K562 (cell line): ENCODE measurements around the gene BOLA3. TPM values are rescaled to one million over a fixed set of nuclear protein-coding genes. Genes with fewer than 3 reads are reported as not detected.
A peak's percentile ranks its signal among the peaks of the same experiment; 100 is the strongest.

Experiments used
- BHLHE40 ChIP-seq: IDR thresholded peaks from 2 replicates; pipeline ENCODE4 v1.6.1; 2011; ENCODE audit warnings: low read length, improper control_type of control experiment
- CBX2 ChIP-seq: fragments of 200-600 bp; sonication (generic); IDR thresholded peaks from one replicate; pipeline ENCODE4 v1.6.1; 2012; ENCODE audit warnings: mild to moderate bottlenecking, low read length, inconsistent platforms; ENCODE audit not compliant: insufficient read depth, poor library complexity, severe bottlenecking
- FUS ChIP-seq: fragments of 200-400 bp; formaldehyde crosslinking; optimal IDR thresholded peaks from 2 replicates; pipeline ENCODE3; 2017; ENCODE audit warnings: low read depth, low read length
- HEY1 ChIP-seq: fragments of 250-450 bp; sonication (Bioruptor Pico); IDR thresholded peaks from 2 replicates; pipeline ENCODE4 v1.5.0; 2020; ENCODE audit warnings: mild to moderate bottlenecking, moderate library complexity, borderline replicate concordance
- HIVEP1 ChIP-seq: fragments of 250-450 bp; sonication (Bioruptor Pico); IDR thresholded peaks from 2 replicates; pipeline ENCODE4 v1.4.0; 2020; ENCODE audit warnings: mild to moderate bottlenecking
- PYGO2 ChIP-seq: fragments of 450-650 bp; IDR thresholded peaks from 2 replicates; pipeline ENCODE4 v1.6.1; 2016; ENCODE audit warnings: mild to moderate bottlenecking, missing genetic modification characterization, moderate library complexity, missing compliant biosample characterization
- RBBP5 ChIP-seq: fragments of 200-600 bp; sonication (generic); IDR thresholded peaks from 2 replicates; pipeline ENCODE4 v1.6.1; 2012; ENCODE audit warnings: borderline replicate concordance, mild to moderate bottlenecking, low read length, control low read depth, inconsistent platforms; ENCODE audit not compliant: insufficient read depth, poor library complexity, severe bottlenecking
- RBM39 ChIP-seq: fragments of 200-400 bp; formaldehyde crosslinking; optimal IDR thresholded peaks from 2 replicates; pipeline ENCODE3; 2018; ENCODE audit warnings: low read depth, low read length
- RFX1 ChIP-seq: fragments of 450-650 bp; IDR thresholded peaks from 2 replicates; pipeline ENCODE4 v1.6.1; 2016; ENCODE audit warnings: mild to moderate bottlenecking, moderate library complexity
- SIN3B ChIP-seq: fragments of 450-650 bp; IDR thresholded peaks from 2 replicates; pipeline ENCODE4 v1.6.1; 2017; ENCODE audit warnings: low read depth, mild to moderate bottlenecking, moderate library complexity
- SMAD4 ChIP-seq: fragments of 250-450 bp; sonication (Bioruptor Pico); conservative IDR thresholded peaks from 2 replicates; pipeline ENCODE4 v1.8.0; 2021; ENCODE audit warnings: inconsistent platforms, mild to moderate bottlenecking, moderate library complexity
- TCF7L2 ChIP-seq: fragments of 150-350 bp; IDR thresholded peaks from 2 replicates; pipeline ENCODE4 v1.6.1; 2016; ENCODE audit warnings: low read depth, mild to moderate bottlenecking, low read length, moderate library complexity
- TEAD4 ChIP-seq, 2 experiments: sonication (generic) in 1 of 2; formaldehyde crosslinking in 1 of 2; IDR thresholded peaks; 2 replicates each; pipeline versions ENCODE4 v1.6.1 to v1.8.0; 2012 to 2022; ENCODE audit warnings: borderline replicate concordance in 1 of 2, inconsistent platforms in 1 of 2, low read length in 1 of 2, mild to moderate bottlenecking in 1 of 2, missing genetic modification reagents in 1 of 2
- ZNF253 ChIP-seq: fragments of 250-450 bp; sonication (Bioruptor Pico); conservative IDR thresholded peaks from 2 replicates; pipeline ENCODE4 v1.6.1; 2021; ENCODE audit warnings: mild to moderate bottlenecking
- ZNF354B ChIP-seq: fragments of 250-450 bp; sonication (Bioruptor Pico); IDR thresholded peaks from 2 replicates; pipeline ENCODE4 v1.4.0; 2020
- polyA plus RNA-seq, 8 experiments: library from polyadenylated mRNA; depleted of rRNA in 4 of 8; stranded (reverse) in 5 of 8; unstranded in 3 of 8; fragments of >200 nt; fragmentation: Nextera tagmentation in 2 of 8; fragmentation: Illumina TruSeq in 1 of 8; extraction: Ambion mirVana in 2 of 8; extraction: Trizol in 1 of 8; gene quantifications; 2 replicates each; pipeline versions ENCODE4 v1.2.1 to v1.2.3, GENCODE V29; 2011 to 2014; ENCODE audit warnings: inconsistent platforms in 1 of 8, missing spikeins in 1 of 8
- total RNA-seq, 7 experiments: library from RNA; depleted of rRNA in 6 of 7; stranded (reverse); fragments of >200 nt in 6 of 7; fragmentation: Illumina TruSeq in 2 of 7; extraction: Trizol in 2 of 7; gene quantifications; 2 replicates each; pipeline versions ENCODE4 v1.2.1 to v1.2.3, GENCODE V29; 2011 to 2021; ENCODE audit warnings: low replicate concordance in 1 of 7
- TF ChIP-seq, protein P1 (sequence below): sonication (generic); formaldehyde crosslinking; IDR thresholded peaks from 2 replicates; pipeline ENCODE4 v1.8.0; 2022; ENCODE audit warnings: mild to moderate bottlenecking, missing genetic modification reagents
- TF ChIP-seq, protein P2 (sequence below): fragments of 450-650 bp; IDR thresholded peaks from 2 replicates; pipeline ENCODE4 v1.6.1; 2014; ENCODE audit warnings: low read depth, mild to moderate bottlenecking, moderate library complexity, borderline replicate concordance
- TF ChIP-seq, protein P3 (sequence below): sonication (generic); formaldehyde crosslinking; IDR thresholded peaks from 2 replicates; pipeline ENCODE4 v1.8.0; 2023; ENCODE audit warnings: mild to moderate bottlenecking, missing genetic modification reagents
- TF ChIP-seq, protein P4 (sequence below): fragments of 450-650 bp; IDR thresholded peaks from 2 replicates; pipeline ENCODE4 v1.6.1; 2016

BOLA3 gene
- total and polyA plus RNA-seq, 9 of the 15 experiments (the other 6 are each of a cell fraction or from before 2014, with no cell fraction given), result 149 to 619 (median 255) TPM

DNA sequence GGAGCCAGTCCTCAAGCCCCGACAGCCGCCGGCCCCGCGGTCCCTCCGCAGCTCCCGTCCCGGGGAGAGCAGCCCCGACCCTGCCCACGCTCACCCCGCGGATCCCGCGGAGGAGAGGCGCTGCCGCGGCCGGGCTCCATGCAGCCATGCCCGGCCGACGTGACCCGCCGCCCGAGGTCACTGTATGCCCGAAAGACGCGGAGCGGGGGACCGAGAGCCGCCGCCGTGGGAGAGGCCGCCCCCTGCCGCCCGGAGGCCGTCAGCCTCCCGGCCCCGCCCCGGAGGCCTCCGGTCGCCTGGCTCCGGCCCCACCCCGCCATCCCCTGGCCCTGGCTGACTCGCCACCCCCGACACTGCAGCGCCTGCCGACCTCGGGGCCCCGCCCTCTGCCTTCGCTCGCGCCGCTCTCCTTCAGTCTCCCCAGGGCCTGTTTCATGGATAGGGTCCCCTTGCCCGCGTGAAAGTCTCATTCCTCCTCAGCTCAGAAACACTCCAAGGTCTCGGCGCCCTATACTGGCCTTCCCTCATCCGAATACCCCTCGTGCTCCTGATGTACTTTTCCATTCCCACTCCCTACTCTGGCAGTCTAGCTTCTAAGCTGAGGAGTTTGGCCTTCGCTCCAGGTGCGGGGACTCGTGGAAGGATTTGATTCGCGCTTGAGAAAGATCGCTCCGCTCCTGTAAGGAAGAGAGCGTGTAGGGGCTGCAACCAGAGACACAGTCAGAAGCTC, at the start of gene BOLA3 (continued):
- TF ChIP-seq, protein P1, sequence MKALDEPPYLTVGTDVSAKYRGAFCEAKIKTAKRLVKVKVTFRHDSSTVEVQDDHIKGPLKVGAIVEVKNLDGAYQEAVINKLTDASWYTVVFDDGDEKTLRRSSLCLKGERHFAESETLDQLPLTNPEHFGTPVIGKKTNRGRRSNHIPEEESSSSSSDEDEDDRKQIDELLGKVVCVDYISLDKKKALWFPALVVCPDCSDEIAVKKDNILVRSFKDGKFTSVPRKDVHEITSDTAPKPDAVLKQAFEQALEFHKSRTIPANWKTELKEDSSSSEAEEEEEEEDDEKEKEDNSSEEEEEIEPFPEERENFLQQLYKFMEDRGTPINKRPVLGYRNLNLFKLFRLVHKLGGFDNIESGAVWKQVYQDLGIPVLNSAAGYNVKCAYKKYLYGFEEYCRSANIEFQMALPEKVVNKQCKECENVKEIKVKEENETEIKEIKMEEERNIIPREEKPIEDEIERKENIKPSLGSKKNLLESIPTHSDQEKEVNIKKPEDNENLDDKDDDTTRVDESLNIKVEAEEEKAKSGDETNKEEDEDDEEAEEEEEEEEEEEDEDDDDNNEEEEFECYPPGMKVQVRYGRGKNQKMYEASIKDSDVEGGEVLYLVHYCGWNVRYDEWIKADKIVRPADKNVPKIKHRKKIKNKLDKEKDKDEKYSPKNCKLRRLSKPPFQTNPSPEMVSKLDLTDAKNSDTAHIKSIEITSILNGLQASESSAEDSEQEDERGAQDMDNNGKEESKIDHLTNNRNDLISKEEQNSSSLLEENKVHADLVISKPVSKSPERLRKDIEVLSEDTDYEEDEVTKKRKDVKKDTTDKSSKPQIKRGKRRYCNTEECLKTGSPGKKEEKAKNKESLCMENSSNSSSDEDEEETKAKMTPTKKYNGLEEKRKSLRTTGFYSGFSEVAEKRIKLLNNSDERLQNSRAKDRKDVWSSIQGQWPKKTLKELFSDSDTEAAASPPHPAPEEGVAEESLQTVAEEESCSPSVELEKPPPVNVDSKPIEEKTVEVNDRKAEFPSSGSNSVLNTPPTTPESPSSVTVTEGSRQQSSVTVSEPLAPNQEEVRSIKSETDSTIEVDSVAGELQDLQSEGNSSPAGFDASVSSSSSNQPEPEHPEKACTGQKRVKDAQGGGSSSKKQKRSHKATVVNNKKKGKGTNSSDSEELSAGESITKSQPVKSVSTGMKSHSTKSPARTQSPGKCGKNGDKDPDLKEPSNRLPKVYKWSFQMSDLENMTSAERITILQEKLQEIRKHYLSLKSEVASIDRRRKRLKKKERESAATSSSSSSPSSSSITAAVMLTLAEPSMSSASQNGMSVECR (CRISPR knock-in tag), result peak; percentile 54
- TF ChIP-seq, protein P2, sequence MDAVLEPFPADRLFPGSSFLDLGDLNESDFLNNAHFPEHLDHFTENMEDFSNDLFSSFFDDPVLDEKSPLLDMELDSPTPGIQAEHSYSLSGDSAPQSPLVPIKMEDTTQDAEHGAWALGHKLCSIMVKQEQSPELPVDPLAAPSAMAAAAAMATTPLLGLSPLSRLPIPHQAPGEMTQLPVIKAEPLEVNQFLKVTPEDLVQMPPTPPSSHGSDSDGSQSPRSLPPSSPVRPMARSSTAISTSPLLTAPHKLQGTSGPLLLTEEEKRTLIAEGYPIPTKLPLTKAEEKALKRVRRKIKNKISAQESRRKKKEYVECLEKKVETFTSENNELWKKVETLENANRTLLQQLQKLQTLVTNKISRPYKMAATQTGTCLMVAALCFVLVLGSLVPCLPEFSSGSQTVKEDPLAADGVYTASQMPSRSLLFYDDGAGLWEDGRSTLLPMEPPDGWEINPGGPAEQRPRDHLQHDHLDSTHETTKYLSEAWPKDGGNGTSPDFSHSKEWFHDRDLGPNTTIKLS, result peak; percentile 48; the same call in 1 of the 2 replicates
- TF ChIP-seq CBX2 (no peak), HEY1 (CRISPR knock-in tag) (no peak), RFX1 (no peak), ZNF253 (no peak), ZNF354B (CRISPR knock-in tag) (no peak), RBBP5 (peak; percentile 53), FUS (no peak), TEAD4 (IDR thresholded peaks at IDR 0.05; ENCODE audit: low read length) (0 out of 2 replicates have a peak, but pooled peaks have one; percentile 5), TEAD4 (CRISPR knock-in tag; IDR thresholded peaks at IDR 0.05; ENCODE audit: borderline replicate concordance) (no peak), SIN3B (peak; percentile 86), RBM39 (peak; percentile 70), BHLHE40 (0 out of 2 replicates have a peak, but pooled peaks have one; percentile 7), HIVEP1 (CRISPR knock-in tag) (no peak), TCF7L2 (no peak), PYGO2 (tag) (no peak), SMAD4 (CRISPR knock-in tag) (peak; percentile 78)
- TF ChIP-seq, protein P3, sequence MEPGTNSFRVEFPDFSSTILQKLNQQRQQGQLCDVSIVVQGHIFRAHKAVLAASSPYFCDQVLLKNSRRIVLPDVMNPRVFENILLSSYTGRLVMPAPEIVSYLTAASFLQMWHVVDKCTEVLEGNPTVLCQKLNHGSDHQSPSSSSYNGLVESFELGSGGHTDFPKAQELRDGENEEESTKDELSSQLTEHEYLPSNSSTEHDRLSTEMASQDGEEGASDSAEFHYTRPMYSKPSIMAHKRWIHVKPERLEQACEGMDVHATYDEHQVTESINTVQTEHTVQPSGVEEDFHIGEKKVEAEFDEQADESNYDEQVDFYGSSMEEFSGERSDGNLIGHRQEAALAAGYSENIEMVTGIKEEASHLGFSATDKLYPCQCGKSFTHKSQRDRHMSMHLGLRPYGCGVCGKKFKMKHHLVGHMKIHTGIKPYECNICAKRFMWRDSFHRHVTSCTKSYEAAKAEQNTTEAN (CRISPR knock-in tag), result no peak
- TF ChIP-seq, protein P4, sequence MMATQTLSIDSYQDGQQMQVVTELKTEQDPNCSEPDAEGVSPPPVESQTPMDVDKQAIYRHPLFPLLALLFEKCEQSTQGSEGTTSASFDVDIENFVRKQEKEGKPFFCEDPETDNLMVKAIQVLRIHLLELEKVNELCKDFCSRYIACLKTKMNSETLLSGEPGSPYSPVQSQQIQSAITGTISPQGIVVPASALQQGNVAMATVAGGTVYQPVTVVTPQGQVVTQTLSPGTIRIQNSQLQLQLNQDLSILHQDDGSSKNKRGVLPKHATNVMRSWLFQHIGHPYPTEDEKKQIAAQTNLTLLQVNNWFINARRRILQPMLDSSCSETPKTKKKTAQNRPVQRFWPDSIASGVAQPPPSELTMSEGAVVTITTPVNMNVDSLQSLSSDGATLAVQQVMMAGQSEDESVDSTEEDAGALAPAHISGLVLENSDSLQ, result no peak
